Prostate gland (tissue), 2 donors: ENCODE results near the gene FBXO44. TPM values are rescaled to one million over a fixed set of nuclear protein-coding genes. Genes with fewer than 3 reads are reported as not detected.

Experiments used
- DNase-seq: peaks from one replicate; pipeline ENCODE4 v3.0.0-alpha.2; 2019; ENCODE audit warnings: low spot score
- H3K27ac ChIP-seq, 2 donors: fragments of 200-600 bp; sonication (generic); 2 replicates each; pipeline ENCODE4 v1.5.1; 2017 to 2019
- H3K27me3 ChIP-seq: fragments of 200-600 bp; sonication (generic); replicated peaks from 2 replicates; pipeline ENCODE4 v1.5.1; 2019; ENCODE audit not compliant: insufficient read depth
- H3K36me3 ChIP-seq, 2 donors: fragments of 200-600 bp; sonication (generic); 1 replicate in 1 of 2; 2 replicates in 1 of 2; pipeline versions ENCODE4 v1.5.1 to v1.8.1; 2017 to 2019
- H3K4me1 ChIP-seq: fragments of 200-600 bp; sonication (generic); replicated peaks from 2 replicates; pipeline ENCODE4 v1.5.1; 2019
- H3K4me3 ChIP-seq, 2 donors: fragments of 200-600 bp; sonication (generic); 2 replicates each; pipeline ENCODE4 v1.5.1; 2017 to 2019
- H3K9me3 ChIP-seq: fragments of 200-600 bp; sonication (generic); 2 replicates; pipeline ENCODE4 v1.5.1; 2017
- CTCF ChIP-seq, 4 experiments: fragments of 200-600 bp in 2 of 4; fragments of 450-650 bp in 2 of 4; sonication (generic) in 2 of 4; IDR thresholded peaks; 1 replicate in 3 of 4; 2 replicates in 1 of 4; pipeline ENCODE4 v1.5.1; 2016 to 2019; ENCODE audit warnings: antibody characterized with exemption in 4 of 4, mild to moderate bottlenecking in 2 of 4, moderate library complexity in 2 of 4
- POLR2A ChIP-seq: fragments of 450-650 bp; IDR thresholded peaks from one replicate; pipeline ENCODE4 v1.6.1; 2016; ENCODE audit warnings: antibody characterized with exemption, mild to moderate bottlenecking
- POLR2AphosphoS5 ChIP-seq: sonication (generic); formaldehyde crosslinking; IDR thresholded peaks from one replicate; pipeline ENCODE4 v1.6.1; 2017; ENCODE audit warnings: antibody characterized with exemption
- WGBS: methylation state at CpG from one replicate; pipeline ENCODE4 v1.1.5; 2018; 5-methylcytosine and 5-hydroxymethylcytosine counted together
- intact Hi-C: fragments of 100-400 bp; cut with DNase I; formaldehyde crosslinking; loops from one replicate; pipeline ENCODE4 v1.14.2; 2022
- total RNA-seq, 2 donors: library from RNA; depleted of rRNA; stranded (reverse); fragments of >200 nt; gene quantifications; one replicate each; pipeline ENCODE4 v1.1.0, GENCODE V29; 2016

The FBXO44 gene
- total RNA-seq, 2 donors from 2014 or later, result 29.5 to 51.2 TPM

- 12% methylated on average over 15 of the region's 15 CpGs for WGBS
- H3K4me3 ChIP-seq, result no peak overlapping the region
These were observed 46.9 kb downstream of the FBXO44 start for GRCh38 chr1:11701551-11701961.

GRCh38 chr1:11701981-11702803 lies 47.5 kb downstream of the FBXO44 start:
- WGBS, result 57% methylated on average over 15 of the region's 15 CpGs
- H3K4me3 ChIP-seq, result no peak overlapping the region

More at GRCh38 chr1:11701551-11701961, 46.9 kb downstream of the FBXO44 start:
- DNase-seq, result peak; percentile 10
- H3K27me3 ChIP-seq, result no peaks in the 10 kb centered on the region
- H3K36me3 ChIP-seq, result no peaks in the 10 kb centered on the region
- TF ChIP-seq POLR2A, result no peak
- TF ChIP-seq POLR2AphosphoS5, result peak; percentile 4
- no peak for TF ChIP-seq CTCF (IDR thresholded peaks at IDR 0.05)
- no peaks in the 10 kb centered on the region for H3K9me3 ChIP-seq
- H3K27ac ChIP-seq, result no peak overlapping the region
- intact Hi-C loops, result no loop called here
- H3K4me1 ChIP-seq, result no peaks in the 10 kb centered on the region

GRCh38 chr1:11703357-11704193 lies 48.9 kb downstream of the FBXO44 start:
- no peaks in the 10 kb centered on the region for H3K36me3 ChIP-seq
- intact Hi-C loops, result no loop called here
- DNase-seq, result no peak
- no peaks in the 10 kb centered on the region for H3K9me3 ChIP-seq
- no peak for TF ChIP-seq CTCF (IDR thresholded peaks at IDR 0.05)
- no peak for TF ChIP-seq POLR2AphosphoS5
- TF ChIP-seq POLR2A, result no peak
- no peak overlapping the region for H3K27ac ChIP-seq
- H3K4me3 ChIP-seq, result no peak overlapping the region
- 59% methylated on average over 8 of the region's 8 CpGs for WGBS
- no peaks in the 10 kb centered on the region for H3K4me1 ChIP-seq
- H3K27me3 ChIP-seq, result no peaks in the 10 kb centered on the region

More at GRCh38 chr1:11701981-11702803, 47.5 kb downstream of the FBXO44 start:
- no peaks in the 10 kb centered on the region for H3K36me3 ChIP-seq
- no peak overlapping the region for H3K27ac ChIP-seq
- TF ChIP-seq CTCF (IDR thresholded peaks at IDR 0.05), result no peak
- TF ChIP-seq POLR2A, result no peak
- TF ChIP-seq POLR2AphosphoS5, result no peak
- no peaks in the 10 kb centered on the region for H3K9me3 ChIP-seq
- H3K4me1 ChIP-seq, result no peaks in the 10 kb centered on the region
- no peaks in the 10 kb centered on the region for H3K27me3 ChIP-seq
- no peak for DNase-seq
- intact Hi-C loops, result no loop called here

GRCh38 chr1:11704194-11704529 lies 49.5 kb downstream of the FBXO44 start:
- no peaks in the 10 kb centered on the region for H3K27me3 ChIP-seq
- WGBS, result 31% methylated on average over 11 of the region's 11 CpGs
- intact Hi-C loops, result no loop called here
- no peak overlapping the region for H3K27ac ChIP-seq
- no peaks in the 10 kb centered on the region for H3K9me3 ChIP-seq
- DNase-seq, result no peak
- no peaks in the 10 kb centered on the region for H3K4me1 ChIP-seq
- no peak for TF ChIP-seq POLR2A
- no peak for TF ChIP-seq CTCF (IDR thresholded peaks at IDR 0.05)
- TF ChIP-seq POLR2AphosphoS5, result no peak
- no peak overlapping the region for H3K4me3 ChIP-seq
- H3K36me3 ChIP-seq, result no peaks in the 10 kb centered on the region
